GM15510 (cell line): ENCODE data around the gene SNRPA.

Experiments used
- POLR2A ChIP-seq: IDR thresholded peaks from 3 replicates; pipeline ENCODE4 v1.6.1; 2011; ENCODE audit warnings: borderline replicate concordance; ENCODE audit not compliant: insufficient read length; ENCODE audit errors: extremely low read depth

Gene SNRPA

GRCh38 chr19:40808021-40808325 lies 57.0 kb downstream of the SNRPA start:
- TF ChIP-seq POLR2A, result no peak

GRCh38 chr19:40808497-40808896 lies 57.5 kb downstream of the SNRPA start:
- TF ChIP-seq POLR2A, result no peak

- no peak for TF ChIP-seq POLR2A
These were observed 58.5 kb downstream of the SNRPA start for GRCh38 chr19:40809358-40810086.

GRCh38 chr19:40810160-40810559 lies 59.2 kb downstream of the SNRPA start:
- no peak for TF ChIP-seq POLR2A

- TF ChIP-seq POLR2A, result no peak
These were observed 60.7 kb downstream of the SNRPA start for GRCh38 chr19:40811478-40812341.

GRCh38 chr19:40813182-40813581 lies 62.2 kb downstream of the SNRPA start:
- no peak for TF ChIP-seq POLR2A
